CD4-positive, alpha-beta T cell treated with Interleukin-2 at 100 ng/mL for 4 hours (primary cell): ENCODE measurements around the gene SLC39A6.
"Not testable (repeated sequence)": the region's sequence is repeated elsewhere in the genome, so short reads cannot be mapped to it uniquely, and the experiment has no call there.

Experiments
- DNase-seq: peaks from one replicate; pipeline ENCODE4 v3.0.0-alpha.2; 2020; ENCODE audit warnings: low spot score

SLC39A6 gene

DNA sequence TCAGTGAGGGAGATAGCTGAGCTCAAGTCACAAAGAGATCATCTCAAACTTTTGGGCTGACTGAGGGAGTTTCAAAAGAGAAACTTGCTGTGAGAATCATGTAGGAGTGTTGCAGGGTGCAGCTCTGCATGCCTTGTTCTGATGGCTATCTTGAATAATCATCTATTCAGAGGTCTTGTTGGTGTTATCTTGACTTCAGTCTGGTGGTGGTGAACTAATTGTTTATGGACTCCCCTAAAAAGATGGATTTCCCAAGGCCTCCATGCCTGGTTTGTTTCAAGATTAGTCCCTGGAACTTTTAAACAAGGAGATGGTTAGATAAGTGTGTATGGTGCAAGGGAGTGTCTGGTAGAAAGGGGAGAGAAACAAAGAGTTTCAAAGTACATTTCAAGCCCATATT, 29.8 kb downstream of the SLC39A6 start:
- no peak for DNase-seq

- DNase-seq = no peak
These were observed 32.2 kb downstream of the SLC39A6 start for GRCh38 chr18:36096955-36097354.

- DNase-seq = peak; percentile 58
These were observed 33.1 kb downstream of the SLC39A6 start for GRCh38 chr18:36095936-36096519.

- DNase-seq = no peak
These were observed 34.7 kb downstream of the SLC39A6 start for GRCh38 chr18:36094431-36094830.

- not testable (repeated sequence) for DNase-seq
These were observed 37.0 kb downstream of the SLC39A6 start for GRCh38 chr18:36092116-36092515.

DNA sequence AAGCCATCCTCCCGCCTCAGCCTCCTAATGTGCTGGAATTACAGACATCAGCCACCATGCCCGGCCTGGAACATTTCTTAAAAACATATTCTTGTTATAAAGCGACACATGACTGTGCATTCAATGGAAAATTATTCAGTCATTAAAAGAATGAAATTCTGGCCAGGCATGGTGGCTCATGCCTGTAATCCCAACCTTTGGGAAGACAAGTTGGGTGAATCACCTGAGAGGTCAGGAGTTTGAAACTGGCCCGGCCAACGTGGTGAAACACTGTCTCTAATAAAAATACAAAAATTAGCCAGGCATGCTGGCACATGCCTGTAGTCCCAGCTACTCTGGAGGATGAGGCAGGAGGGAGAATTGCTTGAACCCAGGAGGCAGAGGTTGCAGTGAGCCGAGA, 40.1 kb downstream of the SLC39A6 start:
- no peak for DNase-seq

DNA sequence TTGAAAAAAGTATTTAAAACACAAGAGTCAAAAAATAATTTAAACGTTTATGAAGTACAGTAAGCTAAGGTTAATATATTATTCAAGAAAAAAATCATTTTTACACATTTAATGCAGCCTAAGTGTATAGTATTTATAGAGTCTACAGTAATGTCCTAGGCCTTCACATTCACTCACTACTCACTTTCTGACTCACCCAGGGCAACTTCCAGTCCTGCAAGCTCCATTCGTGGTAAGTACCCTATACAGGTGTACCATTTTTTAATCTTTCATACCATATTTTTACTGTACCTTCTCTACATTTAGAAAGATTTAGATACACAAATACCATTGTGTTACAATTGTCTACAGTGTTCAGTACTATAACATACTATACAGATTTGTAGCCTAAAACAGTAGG, 40.9 kb downstream of the SLC39A6 start:
- DNase-seq = no peak

- no peak for DNase-seq
These were observed 43.0 kb downstream of the SLC39A6 start for GRCh38 chr18:36086186-36086585.

GRCh38 chr18:36085195-36085594, 43.9 kb downstream of the SLC39A6 start:
- no peak for DNase-seq

DNA sequence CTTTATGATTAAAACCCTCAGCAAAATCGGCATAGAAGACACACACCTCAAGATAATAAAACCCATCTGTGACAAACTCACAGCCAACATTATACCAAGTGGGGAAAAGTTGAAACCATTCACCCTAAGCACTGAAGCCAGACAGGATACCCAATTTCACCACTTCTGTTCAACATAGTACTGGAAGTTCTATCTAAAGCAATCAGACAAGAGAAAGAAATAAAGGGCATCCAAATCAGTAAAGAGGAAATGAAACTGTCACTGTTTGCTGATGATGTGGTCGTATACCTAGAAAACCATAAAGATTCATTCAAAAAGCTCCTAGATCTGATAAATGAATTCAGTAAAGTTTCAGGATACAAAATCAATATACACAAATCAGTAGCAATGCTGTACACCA, 45.4 kb downstream of the SLC39A6 start:
- no peak for DNase-seq

DNA sequence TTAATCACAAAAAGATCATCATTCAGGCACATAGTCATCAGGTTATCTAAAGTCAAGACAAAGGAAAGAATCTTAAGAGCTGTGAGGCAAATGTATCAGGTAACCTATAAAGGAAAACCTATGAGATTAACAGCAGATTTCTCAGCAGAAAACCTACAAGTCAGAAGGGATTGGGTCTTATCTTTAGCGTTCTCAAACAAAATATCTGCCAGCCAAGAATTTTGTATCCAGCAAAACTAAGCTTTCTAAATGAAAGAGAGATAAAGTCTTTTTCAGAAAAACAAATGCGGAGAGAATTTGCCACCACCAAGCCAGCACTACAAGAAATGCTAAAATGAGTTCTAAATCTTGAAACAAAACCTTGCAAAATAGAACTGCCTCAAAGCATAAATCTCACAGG, 48.0 kb downstream of the SLC39A6 start:
- DNase-seq = not testable (repeated sequence)

GRCh38 chr18:36078751-36079529, 50.2 kb downstream of the SLC39A6 start:
- DNase-seq = no peak

DNA sequence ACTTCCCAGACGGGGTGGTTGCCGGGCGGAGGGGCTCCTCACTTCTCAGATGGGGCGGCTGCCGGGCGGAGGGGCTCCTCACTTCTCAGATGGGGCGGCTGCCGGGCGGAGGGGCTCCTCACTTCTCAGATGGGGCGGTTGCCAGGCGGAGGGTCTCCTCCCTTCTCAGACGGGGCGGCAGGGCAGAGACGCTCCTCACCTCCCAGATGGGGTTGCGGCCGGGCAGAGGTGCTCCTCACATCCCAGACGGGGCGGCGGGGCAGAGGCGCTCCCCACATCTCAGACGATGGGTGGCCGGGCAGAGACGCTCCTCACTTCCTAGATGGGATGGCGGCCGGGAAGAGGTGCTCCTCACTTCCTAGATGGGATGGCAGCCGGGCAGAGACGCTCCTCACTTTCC, 51.4 kb downstream of the SLC39A6 start:
- not testable (repeated sequence) for DNase-seq

DNA sequence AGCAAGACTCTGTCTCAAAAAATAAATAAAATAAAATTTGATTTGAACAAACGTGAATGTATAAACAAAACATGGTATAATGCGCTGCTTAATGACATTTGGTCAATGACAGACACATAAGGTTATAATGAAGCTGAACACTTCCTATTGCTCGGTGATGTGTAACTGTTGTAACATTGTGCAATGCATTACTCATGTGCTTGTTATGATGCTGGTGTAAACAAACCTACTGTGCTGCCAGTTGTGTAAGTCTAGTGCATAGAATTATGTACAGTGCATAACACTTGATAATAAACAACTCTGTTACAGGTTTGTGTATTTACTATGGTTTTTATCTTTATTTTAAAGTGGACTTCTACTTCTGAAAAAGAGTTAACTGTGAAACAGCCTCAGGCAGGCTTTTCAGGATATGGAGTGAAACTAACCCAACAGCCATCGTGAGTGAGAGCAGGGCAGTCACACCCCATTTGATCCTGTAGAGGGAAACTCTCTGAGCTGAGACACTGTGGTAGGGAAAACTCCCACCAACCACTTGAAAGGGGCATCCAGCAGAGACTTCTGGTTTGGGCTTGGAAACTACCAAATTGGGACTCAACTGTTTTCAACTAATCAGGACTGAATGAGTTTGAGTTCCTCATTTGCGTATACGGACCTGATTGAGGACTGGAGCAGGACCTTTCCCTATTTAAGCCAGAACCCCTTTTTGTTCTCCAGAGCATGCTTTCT, 53.1 kb downstream of the SLC39A6 start:
- DNase-seq = no peak

GRCh38 chr18:36074435-36074834, 54.7 kb downstream of the SLC39A6 start:
- DNase-seq = no peak

DNA sequence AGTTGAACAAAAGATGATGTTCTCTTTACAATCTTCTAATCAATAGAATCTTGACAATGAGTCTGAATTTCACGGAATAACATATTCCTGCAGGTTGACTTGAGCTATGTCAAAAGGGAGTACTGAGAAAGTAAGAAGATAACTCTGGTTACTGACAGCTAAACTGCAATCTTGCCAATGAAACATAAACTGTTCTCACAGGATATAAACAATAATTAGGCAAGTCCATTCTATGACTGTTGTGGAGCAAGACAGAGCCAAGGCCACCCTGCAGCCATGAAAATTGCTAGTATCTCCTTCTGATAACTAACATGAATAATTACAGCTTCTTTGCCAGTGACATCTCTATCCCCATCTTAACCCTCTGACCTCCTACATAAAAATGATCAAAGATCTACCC, 55.5 kb downstream of the SLC39A6 start:
- no peak for DNase-seq

DNA sequence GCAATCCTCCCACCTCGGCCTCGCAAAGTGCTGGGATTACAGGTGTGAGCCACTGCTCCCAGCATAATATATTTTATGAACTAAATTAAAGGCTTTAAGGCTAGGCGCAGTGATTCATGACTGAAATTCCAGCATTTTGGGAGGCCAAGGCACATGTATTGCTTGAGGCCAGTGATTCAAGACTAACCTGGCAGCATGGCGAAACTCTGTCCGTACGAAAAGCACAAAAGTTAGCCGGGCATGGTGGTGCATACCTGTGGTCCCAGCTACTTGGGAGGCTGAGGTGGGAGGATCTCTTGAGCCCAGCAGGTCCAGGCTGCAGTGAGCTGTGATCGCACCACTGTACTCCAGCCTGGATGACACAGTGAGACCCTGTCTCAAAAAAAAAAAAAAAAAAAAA, 56.7 kb downstream of the SLC39A6 start:
- not testable (repeated sequence) for DNase-seq

- peak; percentile 95 for DNase-seq
These were observed 61.8 kb downstream of the SLC39A6 start, which contains the start of gene RPRD1A for GRCh38 chr18:36067055-36067957. Gene RPRD1A, minus strand, starts transcription at chr18:36067559. Its CDS starts 155 bp downstream, at chr18:36067404.

DNA sequence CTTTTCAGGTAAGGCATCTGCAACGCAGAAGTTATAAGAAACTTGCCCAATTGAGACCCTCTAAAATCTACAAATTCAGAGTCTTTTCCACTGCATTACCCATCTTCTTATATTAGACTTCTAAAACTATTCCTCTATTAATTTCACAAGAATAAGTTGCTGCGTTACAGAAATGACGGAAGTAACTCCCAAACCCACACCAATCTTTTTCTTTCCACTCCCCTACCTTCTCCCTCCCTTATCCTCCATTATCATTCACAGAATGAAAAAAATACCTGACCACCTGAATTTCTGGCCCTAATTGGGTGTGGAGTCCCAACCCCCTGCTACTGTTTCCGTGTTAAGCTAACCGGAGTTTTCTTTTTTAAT, 62.5 kb downstream of the SLC39A6 start:
- DNase-seq = no peak

- DNase-seq = no peak
These were observed 63.1 kb downstream of the SLC39A6 start for GRCh38 chr18:36066001-36066400.

DNA sequence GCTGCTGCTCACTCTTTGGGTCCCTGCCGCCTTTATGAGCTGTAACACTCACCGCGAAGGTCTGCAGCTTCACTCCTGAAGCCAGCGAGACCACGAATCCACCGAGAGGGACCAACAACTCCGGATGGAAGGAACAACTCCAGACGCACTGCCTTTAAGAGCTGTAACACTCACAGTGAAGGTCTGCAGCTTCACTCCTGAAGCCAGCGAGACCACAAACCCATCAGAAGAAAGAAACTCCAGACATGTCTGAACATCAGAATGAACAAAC, 64.4 kb downstream of the SLC39A6 start:
- not testable (repeated sequence) for DNase-seq
